Loucy (cell line): ENCODE results near the gene LHPP.

ENCODE experiments used
- CTCF ChIP-seq: fragments of 200-600 bp; sonication (generic); conservative IDR thresholded peaks from 2 replicates; pipeline ENCODE4 v1.5.1; 2014; ENCODE audit warnings: mild to moderate bottlenecking, antibody characterized with exemption, low read length
- EZH2phosphoT487 ChIP-seq: fragments of 200-600 bp; IDR thresholded peaks from 2 replicates; pipeline ENCODE4 v1.6.1; 2018; ENCODE audit warnings: antibody characterized with exemption, mild to moderate bottlenecking, moderate library complexity, borderline replicate concordance

GRCh38 chr10:124526621-124527267 is 65.1 kb downstream of the LHPP start:
- no peak for TF ChIP-seq CTCF
- no peak for TF ChIP-seq EZH2phosphoT487
